Amniotic stem cell (primary cell): ENCODE data around the gene SMAD6.

Source experiments
- DNase-seq: peaks from one replicate; lab custom pipeline; 2025; lab: John Stamatoyannopoulos, UW

The SMAD6 gene

DNA sequence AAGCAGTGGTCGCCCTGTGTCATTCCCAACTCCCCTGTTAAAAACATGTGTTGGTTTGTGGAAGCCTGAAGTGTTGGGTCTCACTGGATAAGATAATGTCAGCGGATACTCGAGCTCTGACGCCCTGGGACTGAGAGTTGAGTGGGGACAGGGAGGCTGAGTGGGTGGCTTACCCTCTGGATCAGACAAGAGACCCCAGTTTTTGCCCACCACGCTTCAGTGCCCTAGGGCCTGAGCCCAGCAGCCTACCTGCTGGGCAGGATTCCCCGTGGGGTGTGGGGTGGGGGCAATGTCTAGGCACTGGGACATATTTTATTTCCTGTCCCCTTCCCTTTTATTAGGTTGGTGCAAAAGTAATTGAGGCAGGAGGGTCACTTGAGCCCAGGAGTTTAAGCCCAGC lies 75.0 kb downstream of the SMAD6 start:
- DNase-seq: no peak

DNA sequence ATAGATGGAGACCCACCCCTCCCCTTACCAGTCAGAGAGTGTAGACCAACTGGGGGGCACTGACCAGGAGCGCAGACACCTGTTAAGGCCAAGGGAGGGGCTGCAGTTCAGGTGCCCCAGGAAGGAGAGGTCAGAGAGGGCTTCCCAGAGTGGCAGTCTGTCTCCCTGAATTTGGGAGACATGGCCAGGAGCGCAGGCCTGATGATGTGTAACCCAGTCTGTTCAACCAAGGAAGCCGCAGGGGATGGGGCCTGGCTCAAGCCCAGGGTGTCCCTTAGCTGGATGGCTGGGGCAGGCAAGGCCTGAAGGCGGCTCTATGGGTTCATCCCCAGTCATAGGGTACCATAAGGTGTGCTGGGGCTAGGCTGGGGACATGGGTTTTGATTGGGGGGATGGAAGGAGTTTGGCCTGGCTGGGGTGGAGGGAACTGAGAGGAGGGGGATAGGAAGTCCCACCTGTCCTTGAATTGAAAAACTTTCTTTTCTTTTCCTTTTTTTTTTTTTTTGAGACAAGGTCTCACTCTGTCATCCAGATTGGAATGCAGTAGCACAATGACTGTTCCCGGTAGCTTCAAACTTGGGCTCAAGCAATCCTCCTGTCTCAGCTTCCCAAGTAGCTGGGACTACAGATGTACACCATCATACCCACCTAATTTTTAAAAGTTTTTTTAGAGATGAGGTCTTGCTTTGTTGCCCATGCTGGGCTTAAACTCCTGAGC lies 75.7 kb downstream of the SMAD6 start:
- no peak for DNase-seq

DNA sequence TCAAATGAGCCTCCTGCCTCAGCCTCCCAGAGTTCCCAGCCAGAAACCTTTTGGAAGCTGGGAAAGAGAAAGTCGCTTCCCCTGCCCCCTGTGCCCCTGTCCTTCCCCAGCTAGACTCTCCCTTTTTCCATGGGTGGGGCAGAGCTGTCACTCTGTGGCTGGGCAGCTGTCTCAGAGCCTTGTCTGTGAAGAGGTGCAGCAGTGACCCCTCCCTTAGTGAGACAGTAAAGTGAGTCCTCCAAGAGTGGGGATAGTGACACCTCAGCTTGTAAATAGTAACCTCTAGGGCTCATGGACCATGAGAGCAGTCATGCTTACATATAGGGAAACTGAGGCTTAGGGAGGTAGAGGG lies 76.3 kb downstream of the SMAD6 start:
- DNase-seq: no peak

DNA sequence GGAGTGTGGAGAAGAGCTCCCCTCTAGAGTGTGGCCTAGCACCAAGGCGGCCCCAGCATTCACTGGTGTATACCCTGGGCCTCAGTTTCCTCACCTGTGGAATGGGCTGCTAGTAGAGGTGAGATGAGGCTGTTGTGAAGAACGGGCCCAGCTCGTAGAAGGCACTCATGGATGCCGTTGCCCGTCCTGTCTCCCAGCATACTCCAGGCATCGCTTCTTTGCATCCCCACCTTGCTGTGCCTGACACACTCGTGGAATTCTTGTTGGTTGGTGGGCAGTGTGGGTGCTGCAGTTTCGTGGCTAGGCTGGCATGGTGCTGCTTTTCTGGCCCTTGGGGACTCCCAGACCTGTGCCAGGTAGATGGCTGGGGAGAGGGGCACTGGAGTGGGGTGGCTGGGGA lies 76.7 kb downstream of the SMAD6 start:
- no peak for DNase-seq

DNA sequence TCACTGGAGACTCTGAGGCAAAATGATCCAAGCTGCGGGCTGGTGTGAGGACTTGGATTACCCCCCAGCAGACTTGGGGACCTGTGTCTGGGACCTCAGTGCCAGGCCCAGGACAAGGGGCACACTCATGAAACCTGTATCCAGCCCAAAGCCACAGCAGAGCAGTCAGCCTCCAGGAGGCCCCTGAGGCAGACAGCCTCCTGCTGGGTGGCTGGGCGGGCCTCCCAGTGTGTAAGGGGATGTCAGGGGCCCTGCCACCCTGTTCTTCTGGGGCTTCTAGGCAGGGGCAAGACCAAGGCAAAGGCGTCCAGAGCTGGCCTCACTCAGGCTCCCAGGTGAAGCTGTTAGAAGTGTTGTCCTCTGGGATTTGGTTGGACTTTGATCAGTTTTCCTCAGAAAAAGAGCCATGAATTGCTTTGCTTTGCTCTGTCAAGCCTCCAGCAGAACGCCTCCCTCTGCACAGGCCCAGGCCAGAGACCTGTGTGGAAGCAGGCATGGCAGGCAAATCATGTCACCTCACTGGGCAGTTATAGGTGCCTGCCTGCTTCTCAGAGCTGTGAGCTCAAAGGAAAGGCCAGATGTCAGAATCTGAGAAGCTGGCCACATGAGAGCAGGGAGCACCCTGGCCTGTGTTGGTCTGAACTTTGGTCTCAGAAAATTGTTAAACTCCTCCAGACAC lies 77.4 kb downstream of the SMAD6 start:
- no peak for DNase-seq

DNA sequence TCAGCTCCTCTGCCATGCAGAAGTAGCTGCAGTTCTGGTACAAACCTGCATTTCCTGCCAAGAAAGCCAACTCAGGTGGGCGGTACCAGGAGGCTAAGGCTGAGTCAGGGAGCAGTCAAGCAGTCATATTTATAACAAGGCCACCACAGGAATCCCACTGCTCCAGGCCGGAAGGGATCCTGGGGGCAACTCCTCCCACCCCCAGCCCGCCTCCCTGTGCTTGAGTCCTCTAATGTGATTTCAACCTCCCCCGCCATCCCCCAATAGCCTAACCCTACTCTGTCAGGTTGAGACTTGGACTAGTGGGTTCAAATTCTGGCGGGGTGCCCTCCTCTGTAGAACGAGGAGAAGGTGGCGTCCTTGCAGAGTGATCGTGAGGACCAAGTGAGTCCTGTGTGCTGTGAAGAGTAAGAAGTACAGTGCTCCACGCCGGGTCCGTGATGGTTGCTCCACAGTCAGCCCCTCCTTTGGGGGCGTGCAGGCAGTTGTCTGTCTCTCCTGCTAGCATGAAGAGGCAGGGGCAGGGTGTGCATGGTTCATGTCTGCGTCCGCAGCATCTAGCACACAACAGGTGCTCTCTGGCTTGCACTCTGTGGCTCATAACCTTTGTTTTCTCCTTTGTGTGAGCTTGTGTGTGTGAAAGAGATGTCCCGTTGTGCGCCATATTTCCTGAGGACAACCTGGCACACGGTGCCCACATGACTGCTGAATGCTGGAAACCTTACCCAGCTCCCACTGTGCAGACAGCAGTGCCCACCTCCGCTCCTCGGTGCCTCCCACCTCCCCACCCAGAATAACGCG lies 78.3 kb downstream of the SMAD6 start:
- DNase-seq: peak; percentile 16

DNA sequence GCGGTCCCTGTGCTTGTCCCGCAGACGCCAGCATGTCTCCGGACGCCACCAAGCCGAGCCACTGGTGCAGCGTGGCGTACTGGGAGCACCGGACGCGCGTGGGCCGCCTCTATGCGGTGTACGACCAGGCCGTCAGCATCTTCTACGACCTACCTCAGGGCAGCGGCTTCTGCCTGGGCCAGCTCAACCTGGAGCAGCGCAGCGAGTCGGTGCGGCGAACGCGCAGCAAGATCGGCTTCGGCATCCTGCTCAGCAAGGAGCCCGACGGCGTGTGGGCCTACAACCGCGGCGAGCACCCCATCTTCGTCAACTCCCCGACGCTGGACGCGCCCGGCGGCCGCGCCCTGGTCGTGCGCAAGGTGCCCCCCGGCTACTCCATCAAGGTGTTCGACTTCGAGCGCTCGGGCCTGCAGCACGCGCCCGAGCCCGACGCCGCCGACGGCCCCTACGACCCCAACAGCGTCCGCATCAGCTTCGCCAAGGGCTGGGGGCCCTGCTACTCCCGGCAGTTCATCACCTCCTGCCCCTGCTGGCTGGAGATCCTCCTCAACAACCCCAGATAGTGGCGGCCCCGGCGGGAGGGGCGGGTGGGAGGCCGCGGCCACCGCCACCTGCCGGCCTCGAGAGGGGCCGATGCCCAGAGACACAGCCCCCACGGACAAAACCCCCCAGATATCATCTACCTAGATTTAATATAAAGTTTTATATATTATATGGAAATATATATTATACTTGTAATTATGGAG lies 79.1 kb downstream of the SMAD6 start:
- no peak for DNase-seq

DNA sequence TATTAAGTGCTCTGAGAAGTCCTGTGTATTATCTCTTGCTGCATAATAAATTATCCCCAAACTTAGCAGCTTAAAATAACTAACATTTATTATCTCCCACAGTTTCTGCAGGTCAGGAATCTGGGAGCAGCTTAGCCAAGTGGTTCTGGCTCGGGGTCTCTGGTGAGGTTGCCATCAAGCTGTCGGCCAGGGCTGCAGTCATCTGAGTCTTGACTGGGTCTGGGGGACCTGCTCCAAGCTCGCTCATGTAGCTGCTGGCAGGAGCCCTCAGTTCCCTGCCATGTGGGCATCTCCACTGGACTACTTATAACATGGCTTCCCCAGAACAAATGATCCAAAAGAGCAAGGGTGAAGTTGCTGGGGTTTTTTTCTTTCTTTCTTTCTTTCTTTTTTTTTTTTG lies 80.7 kb downstream of the SMAD6 start:
- DNase-seq: no peak

DNA sequence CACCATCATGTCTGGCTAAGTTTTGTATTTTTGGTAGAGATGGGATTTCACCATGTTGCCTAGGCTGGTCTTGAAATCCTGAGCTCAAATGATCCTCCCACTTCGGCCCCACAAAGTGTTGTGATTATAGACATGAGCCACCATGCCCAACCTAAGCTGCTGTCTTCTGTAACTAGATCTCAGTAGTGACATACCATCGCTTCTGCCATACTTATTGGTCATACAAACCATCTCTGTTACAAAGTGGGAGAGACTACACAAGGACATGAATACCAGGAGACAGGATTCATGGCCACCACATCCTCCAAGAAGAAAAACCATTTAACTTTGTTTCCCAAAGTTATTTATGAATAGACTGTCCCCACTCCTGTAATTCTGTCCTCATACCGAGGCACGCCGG lies 81.3 kb downstream of the SMAD6 start:
- no peak for DNase-seq

DNA sequence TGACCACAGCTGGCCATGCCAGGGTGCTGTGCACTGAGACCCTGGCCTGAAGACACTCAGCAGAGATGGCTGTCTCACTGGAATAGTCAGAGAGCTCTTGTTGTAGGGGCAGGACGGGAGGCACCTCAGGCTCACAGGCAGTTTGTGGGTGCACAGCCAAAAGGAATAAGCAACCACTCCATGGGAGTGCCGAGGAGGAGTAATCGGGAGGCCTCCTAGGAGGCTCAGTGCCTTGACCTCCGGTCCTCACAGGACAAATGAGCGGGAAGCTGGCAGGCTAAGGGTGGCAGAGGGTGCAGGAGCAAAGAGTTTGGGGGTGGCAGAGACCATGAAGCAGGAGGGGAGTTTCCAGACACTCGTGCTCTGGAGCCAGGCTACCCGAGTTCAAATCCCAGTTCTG lies 81.7 kb downstream of the SMAD6 start:
- no peak for DNase-seq

DNA sequence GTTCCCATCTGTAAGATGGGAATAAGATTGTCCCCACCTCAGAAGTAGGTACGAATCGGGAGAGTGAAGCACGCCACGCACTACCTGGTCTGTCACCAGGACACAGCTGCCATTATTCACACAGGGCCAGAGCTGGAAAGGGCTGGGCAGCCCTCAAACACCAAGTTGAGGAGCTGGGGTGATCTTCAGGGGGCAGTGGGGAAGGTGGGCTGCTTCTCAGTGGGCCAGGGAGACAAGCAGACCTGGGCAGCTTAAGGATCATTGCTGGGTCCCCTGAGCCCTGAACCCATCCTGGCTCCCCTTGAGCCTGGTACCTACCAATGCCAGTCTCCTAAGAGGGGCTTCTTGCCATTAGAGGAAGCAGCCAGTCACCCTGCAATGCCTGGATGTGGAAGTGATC lies 82.1 kb downstream of the SMAD6 start:
- DNase-seq: no peak

DNA sequence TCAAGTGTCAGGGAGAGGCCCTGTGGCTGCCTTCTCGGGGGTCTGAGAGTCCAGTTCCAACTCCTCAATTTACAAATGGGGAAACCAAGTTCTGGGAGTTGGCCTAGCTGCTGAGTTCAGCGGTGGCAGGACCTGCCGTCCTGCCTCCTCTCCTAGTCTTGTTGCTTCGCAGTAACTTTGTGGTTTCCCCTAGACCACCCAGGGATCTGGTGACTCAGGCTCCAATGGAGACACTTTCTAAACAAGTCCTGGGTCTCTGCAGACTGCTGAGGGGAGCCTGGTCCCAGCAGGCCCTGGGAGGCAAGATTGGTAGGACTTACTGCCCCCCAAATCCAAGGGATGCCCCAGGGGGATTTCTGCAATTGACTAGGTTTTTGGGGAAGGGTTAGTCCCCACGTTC lies 83.6 kb downstream of the SMAD6 start:
- no peak for DNase-seq

DNA sequence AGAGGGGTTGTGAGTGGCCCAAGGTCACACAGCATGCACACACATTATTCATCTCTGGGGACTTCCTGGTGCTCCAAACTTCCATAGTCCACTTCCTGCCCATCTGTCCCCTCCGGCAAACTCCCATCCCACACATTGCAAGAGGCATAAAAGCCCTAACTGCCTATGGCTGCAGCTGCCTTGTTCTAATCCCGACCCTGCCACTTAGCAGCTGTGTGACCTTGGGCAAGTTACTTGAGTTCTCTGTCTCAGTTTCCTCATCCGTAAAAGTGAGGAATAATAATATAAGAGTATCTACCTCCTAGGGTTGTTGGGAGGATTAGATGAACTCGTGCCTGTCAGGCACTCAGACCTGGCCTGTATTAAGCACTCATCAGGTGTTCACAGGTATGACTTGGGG lies 84.2 kb downstream of the SMAD6 start:
- no peak for DNase-seq

DNA sequence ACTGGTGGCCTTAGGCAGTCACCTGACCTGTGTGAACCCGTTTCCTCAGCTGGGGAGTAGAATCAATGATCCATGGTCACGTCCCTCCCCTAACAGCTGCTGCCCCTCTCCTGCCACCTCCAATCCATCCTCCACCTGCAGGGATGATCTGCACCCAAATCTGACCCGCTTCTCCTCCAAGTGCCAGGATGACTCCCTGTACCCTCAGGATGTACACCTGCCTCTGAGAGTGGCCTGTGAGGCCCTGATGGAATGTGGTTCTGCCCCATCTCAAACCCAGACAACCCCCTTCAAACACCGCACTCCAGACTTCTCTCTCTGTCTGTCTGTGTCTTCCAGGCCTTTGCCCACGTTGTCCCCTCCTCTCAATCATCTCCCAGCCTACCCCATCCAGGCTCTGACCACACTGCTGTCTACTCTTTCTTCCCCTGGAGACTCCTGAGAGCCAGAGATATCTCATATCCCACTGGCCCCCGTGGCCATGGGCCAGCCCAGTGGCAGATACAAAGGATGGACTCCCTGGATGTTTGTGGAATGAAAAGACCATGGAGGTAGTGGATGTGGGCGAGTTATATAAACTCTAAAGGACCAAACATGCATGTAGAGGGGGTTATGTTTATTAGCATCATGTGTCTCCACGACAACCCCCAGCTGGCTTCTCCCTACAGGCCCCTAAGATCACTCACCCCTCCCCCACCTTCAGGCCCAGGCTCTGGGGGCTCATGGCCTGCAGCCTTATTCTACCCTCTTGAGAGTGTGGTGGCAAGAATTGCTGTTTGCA lies 84.9 kb downstream of the SMAD6 start:
- no peak for DNase-seq

DNA sequence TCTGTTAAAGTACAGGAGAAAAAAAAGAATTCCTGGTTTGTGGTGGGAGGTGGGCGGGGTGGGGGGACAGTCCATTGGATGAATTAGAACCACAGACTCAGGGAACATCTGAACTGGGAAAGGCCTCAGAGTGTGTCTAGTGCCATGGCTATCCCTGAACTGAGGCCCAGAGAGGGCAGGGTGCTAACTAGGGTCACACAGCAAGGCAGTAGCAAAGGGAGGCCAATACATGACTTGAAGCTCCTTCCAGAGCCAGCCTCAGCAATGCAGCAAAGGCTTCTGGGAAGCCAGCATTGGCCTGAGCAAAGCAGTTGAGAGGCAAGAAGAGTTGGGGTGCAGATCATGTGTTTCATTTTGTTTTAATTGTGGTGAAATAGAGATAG lies 85.4 kb downstream of the SMAD6 start:
- DNase-seq: no peak

DNA sequence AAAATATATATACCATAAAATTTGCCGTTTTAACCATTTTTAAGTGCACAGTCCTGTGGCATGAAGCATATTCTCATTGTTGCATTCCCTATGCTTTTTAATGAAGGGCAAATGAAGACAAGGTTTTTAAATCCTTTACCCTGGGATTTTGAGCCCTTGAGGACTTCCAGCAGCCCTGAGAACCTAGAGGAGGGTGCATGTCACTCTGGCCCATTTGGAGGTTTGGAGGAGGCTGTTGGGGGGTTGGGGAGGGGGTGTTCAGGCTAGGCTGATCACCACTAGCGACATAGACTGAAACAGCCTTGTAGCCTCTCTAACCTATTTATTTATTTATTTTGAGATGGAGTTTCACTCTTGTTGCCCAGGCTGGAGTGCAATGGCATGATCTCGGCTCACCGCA lies 86.0 kb downstream of the SMAD6 start:
- DNase-seq: no peak

DNA sequence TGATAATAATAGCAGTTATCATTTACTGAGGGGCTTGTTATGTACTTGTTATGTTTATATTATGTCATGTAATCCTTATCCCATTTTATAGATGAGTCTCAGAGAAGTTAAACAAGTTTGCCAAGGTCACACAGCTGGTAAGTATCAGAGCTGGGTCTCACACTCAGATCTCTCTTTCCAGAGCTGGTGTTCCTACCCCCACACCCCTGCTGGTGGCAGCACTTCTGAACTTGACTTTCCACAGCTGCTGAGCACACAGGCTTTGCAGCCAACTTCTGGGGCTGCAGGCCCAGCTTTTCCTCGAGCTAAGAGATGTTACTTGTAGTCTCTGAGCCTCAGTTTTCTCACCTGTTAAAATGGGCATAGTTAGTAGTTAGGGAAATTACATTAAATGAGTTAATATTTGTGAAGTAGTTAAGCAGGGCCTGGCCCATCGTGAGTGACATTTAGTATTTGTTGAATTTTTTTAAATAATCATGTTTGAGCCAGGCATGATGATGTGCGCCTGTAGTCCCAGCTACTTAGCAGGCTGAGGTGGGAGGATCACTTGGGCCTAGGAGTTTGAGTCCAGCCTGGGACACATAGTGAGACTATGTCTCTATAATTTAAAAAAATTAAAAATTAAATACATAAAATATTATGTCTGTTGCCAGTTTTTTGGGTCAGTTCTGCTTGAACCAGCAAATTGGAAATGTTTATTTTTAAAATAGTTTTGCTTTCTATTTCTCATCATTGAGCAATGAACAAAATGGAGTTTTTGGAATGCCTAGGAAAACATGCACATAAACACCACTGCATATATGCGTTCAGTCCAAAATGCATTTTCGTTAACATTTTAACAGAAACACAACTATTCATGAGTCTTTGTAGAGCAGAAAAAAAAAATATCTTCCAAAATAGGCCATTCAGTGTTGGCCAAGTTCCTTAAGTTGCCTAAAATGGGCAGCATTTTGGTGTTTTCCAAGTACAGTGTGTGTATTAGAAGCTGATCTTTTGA lies 87.3 kb downstream of the SMAD6 start:
- peak; percentile 18 for DNase-seq

DNA sequence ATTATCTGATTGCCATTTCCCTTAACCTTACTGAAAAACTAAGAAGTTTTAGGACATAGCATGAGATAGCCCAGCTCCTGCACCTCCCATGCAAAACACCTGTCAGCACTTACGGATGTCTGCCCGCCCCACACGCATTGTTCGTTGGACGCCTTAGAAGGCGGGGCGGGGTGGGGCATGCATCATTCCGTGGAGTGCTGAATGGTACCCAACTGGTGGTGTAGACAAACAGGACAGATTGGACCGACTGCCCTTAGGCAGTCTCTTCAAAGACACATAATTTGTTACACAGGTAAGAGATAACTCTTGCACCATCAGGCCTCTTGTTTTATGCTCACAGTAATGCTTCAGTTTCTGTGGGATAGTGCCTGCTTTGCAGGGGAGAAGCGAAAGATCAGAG lies 93.8 kb downstream of the SMAD6 start:
- DNase-seq: no peak

DNA sequence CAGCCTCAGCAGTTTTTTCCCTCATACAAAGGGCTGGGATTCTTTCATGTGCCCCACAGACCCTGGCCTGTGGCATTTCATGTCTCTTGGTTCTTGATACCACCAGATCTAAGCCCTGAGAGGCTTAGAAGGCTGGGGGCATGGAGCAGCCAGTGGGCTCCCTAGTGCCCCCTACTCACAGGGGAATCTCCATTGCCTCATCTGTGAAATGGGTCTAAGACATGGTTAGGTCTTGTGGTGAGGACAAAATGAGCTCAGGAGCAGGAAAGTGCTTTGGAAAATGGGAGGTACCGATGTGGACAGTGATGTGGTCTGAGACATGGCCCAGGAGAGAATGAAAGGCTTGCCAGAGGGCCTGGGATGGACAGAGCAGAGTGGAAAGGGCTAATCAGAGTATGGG lies 94.3 kb downstream of the SMAD6 start:
- no peak for DNase-seq

DNA sequence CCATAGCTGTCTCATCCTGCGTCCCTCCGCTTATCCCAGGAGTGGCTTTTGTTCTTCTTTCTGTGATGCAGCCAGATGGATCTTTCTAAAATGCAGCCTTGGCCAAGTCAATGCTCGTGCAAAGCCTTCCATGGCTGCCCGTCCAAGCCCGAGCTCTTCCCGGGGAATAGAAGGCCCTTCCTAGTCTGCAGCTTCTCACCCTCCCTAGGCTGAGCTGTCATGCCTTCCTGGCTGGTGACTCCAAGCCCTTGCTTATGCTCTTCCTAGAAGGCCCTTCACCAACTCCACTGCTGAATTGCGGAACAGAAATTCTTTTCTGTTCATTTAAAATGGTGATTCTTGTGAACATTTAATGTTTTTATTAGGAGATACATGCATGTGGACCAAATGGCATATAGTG lies 95.9 kb downstream of the SMAD6 start:
- DNase-seq: no peak
